Body of pancreas (tissue), 4 donors: ENCODE data around the gene RNF215.

ENCODE experiments used
- POLR2A ChIP-seq, 3 donors: fragments of 450-650 bp; IDR thresholded peaks; one replicate each; pipeline ENCODE4 v1.6.1; 2016; ENCODE audit warnings: antibody characterized with exemption in 3 of 3, mild to moderate bottlenecking in 2 of 3
- TF ChIP-seq, protein P1 (sequence below), 7 experiments: fragments of 450-650 bp in 4 of 7; fragments of 200-600 bp in 3 of 7; sonication (generic) in 3 of 7; IDR thresholded peaks; one replicate each; pipeline ENCODE4 v1.5.1; 2016 to 2019; ENCODE audit warnings: antibody characterized with exemption in 7 of 7

GRCh38 chr22:30383061-30383460 lies 4.2 kb downstream of the RNF215 start:
- TF ChIP-seq, protein P1, sequence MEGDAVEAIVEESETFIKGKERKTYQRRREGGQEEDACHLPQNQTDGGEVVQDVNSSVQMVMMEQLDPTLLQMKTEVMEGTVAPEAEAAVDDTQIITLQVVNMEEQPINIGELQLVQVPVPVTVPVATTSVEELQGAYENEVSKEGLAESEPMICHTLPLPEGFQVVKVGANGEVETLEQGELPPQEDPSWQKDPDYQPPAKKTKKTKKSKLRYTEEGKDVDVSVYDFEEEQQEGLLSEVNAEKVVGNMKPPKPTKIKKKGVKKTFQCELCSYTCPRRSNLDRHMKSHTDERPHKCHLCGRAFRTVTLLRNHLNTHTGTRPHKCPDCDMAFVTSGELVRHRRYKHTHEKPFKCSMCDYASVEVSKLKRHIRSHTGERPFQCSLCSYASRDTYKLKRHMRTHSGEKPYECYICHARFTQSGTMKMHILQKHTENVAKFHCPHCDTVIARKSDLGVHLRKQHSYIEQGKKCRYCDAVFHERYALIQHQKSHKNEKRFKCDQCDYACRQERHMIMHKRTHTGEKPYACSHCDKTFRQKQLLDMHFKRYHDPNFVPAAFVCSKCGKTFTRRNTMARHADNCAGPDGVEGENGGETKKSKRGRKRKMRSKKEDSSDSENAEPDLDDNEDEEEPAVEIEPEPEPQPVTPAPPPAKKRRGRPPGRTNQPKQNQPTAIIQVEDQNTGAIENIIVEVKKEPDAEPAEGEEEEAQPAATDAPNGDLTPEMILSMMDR (IDR thresholded peaks at IDR 0.05): no peak
- no peak for TF ChIP-seq POLR2A (IDR thresholded peaks at IDR 0.05)
